Hepatic stellate cell (primary cell): ENCODE results near the gene PCNX2.
"Not testable (repeated sequence)": the region's sequence is repeated elsewhere in the genome, so short reads cannot be mapped to it uniquely, and the experiment has no call there.

Experiments used
- DNase-seq: peaks from one replicate; pipeline ENCODE4 v3.0.0; 2011; ENCODE audit warnings: low spot score

Gene PCNX2

GRCh38 chr1:233227930-233228465, 67.5 kb downstream of the PCNX2 start:
- no peak for DNase-seq

GRCh38 chr1:233224311-233224710, 71.2 kb downstream of the PCNX2 start:
- DNase-seq: peak; percentile 6

- DNase-seq: no peak
These were observed 77.7 kb downstream of the PCNX2 start for GRCh38 chr1:233217832-233218231.

- no peak for DNase-seq
These were observed 79.5 kb downstream of the PCNX2 start for GRCh38 chr1:233216009-233216408.

GRCh38 chr1:233215135-233215760, 80.3 kb downstream of the PCNX2 start:
- DNase-seq: no peak

GRCh38 chr1:233211595-233211994, 83.9 kb downstream of the PCNX2 start:
- no peak for DNase-seq

- no peak for DNase-seq
These were observed 84.4 kb downstream of the PCNX2 start for GRCh38 chr1:233211106-233211505.

- no peak for DNase-seq
These were observed 86.0 kb downstream of the PCNX2 start for GRCh38 chr1:233209481-233209880.

- no peak for DNase-seq
These were observed 86.8 kb downstream of the PCNX2 start for GRCh38 chr1:233208687-233209086.

GRCh38 chr1:233197940-233198339, 97.6 kb downstream of the PCNX2 start:
- DNase-seq: no peak

- no peak for DNase-seq
These were observed 101.8 kb downstream of the PCNX2 start for GRCh38 chr1:233193741-233194140.

GRCh38 chr1:233190987-233191386, 104.5 kb downstream of the PCNX2 start:
- no peak for DNase-seq

GRCh38 chr1:233189526-233189925, 106.0 kb downstream of the PCNX2 start:
- no peak for DNase-seq

GRCh38 chr1:233188061-233188460, 107.5 kb downstream of the PCNX2 start:
- no peak for DNase-seq

GRCh38 chr1:233183226-233184020, 112.1 kb downstream of the PCNX2 start:
- DNase-seq: no peak

- no peak for DNase-seq
These were observed 112.9 kb downstream of the PCNX2 start for GRCh38 chr1:233182587-233182986.

- no peak for DNase-seq
These were observed 114.7 kb downstream of the PCNX2 start for GRCh38 chr1:233180641-233181364.

GRCh38 chr1:233179638-233180037, 115.9 kb downstream of the PCNX2 start:
- not testable (repeated sequence) for DNase-seq

- peak; percentile 8 for DNase-seq
These were observed 123.3 kb downstream of the PCNX2 start for GRCh38 chr1:233172201-233172600.

GRCh38 chr1:233170741-233171140, 124.8 kb downstream of the PCNX2 start:
- no peak for DNase-seq

GRCh38 chr1:233168384-233168783, 127.1 kb downstream of the PCNX2 start:
- DNase-seq: no peak

- DNase-seq: no peak
These were observed 128.6 kb downstream of the PCNX2 start for GRCh38 chr1:233166896-233167295.

- no peak for DNase-seq
These were observed 131.8 kb downstream of the PCNX2 start for GRCh38 chr1:233163696-233164095.
